ENCODE results near the gene DNMBP.
"Not testable (repeated sequence)": the region's sequence is repeated elsewhere in the genome, so short reads cannot be mapped to it uniquely, and the experiment has no call there.

Gene DNMBP

GRCh38 chr10:99869581-99870122 lies 140.1 kb downstream of the DNMBP start:
- Histone ChIP-seq H3K9me3 (ENCODE audit: control insufficient read depth in 1 of 2, low read length in 2 of 2) (no peaks in the 10 kb centered on the region), H3K36me3 (ENCODE audit: control insufficient read depth in 1 of 2, insufficient read depth in 2 of 2, low read length in 2 of 2) (peaks cover 4 to 5% of the 10 kb centered on the region in 2 donors), H3K9ac (ENCODE audit: low read depth in 1 of 2, low read length in 2 of 2) (no peak overlapping the region), H3K27me3 (ENCODE audit: control insufficient read depth in 1 of 2, insufficient read depth in 2 of 2, low read length in 2 of 2) (no peaks in the 10 kb centered on the region), H3K4me1 (ENCODE audit: control insufficient read depth in 1 of 2, insufficient read depth in 2 of 2, low read length in 2 of 2) (no peaks in the 10 kb centered on the region), H3K27ac (ENCODE audit: low read depth, low read length) (no peak overlapping the region), H3K4me3 (ENCODE audit: low read depth in 1 of 2, low read length in 2 of 2) (no peak overlapping the region)

GRCh38 chr10:99867250-99867649 lies 142.5 kb downstream of the DNMBP start:
- not testable (repeated sequence) for H3K9ac ChIP-seq (ENCODE audit: low read depth in 1 of 2, low read length in 2 of 2); H3K36me3 ChIP-seq (ENCODE audit: control insufficient read depth in 1 of 2, insufficient read depth in 2 of 2, low read length in 2 of 2); H3K4me3 ChIP-seq (ENCODE audit: low read depth in 1 of 2, low read length in 2 of 2); H3K4me1 ChIP-seq (ENCODE audit: control insufficient read depth in 1 of 2, insufficient read depth in 2 of 2, low read length in 2 of 2); H3K27me3 ChIP-seq (ENCODE audit: control insufficient read depth in 1 of 2, insufficient read depth in 2 of 2, low read length in 2 of 2); H3K9me3 ChIP-seq (ENCODE audit: control insufficient read depth in 1 of 2, low read length in 2 of 2); H3K27ac ChIP-seq (ENCODE audit: low read depth, low read length)

GRCh38 chr10:99863535-99864240 lies 146.1 kb downstream of the DNMBP start:
- H3K36me3 ChIP-seq (ENCODE audit: control insufficient read depth in 1 of 2, insufficient read depth in 2 of 2, low read length in 2 of 2); H3K9me3 ChIP-seq (ENCODE audit: control insufficient read depth in 1 of 2, low read length in 2 of 2); H3K4me3 ChIP-seq (ENCODE audit: low read depth in 1 of 2, low read length in 2 of 2); H3K9ac ChIP-seq (ENCODE audit: low read depth in 1 of 2, low read length in 2 of 2); H3K27me3 ChIP-seq (ENCODE audit: control insufficient read depth in 1 of 2, insufficient read depth in 2 of 2, low read length in 2 of 2); H3K27ac ChIP-seq (ENCODE audit: low read depth, low read length); H3K4me1 ChIP-seq (ENCODE audit: control insufficient read depth in 1 of 2, insufficient read depth in 2 of 2, low read length in 2 of 2): not testable (repeated sequence)

GRCh38 chr10:99860466-99860865 lies 149.3 kb downstream of the DNMBP start:
- no peaks in the 10 kb centered on the region for H3K9me3 ChIP-seq (ENCODE audit: control insufficient read depth in 1 of 2, low read length in 2 of 2)
- H3K36me3 ChIP-seq (ENCODE audit: control insufficient read depth in 1 of 2, insufficient read depth in 2 of 2, low read length in 2 of 2): no peaks in the 10 kb centered on the region
- no peak overlapping the region for H3K9ac ChIP-seq (ENCODE audit: low read depth in 1 of 2, low read length in 2 of 2)
- no peak overlapping the region for H3K27ac ChIP-seq (ENCODE audit: low read depth, low read length)
- no peaks in the 10 kb centered on the region for H3K4me1 ChIP-seq (ENCODE audit: control insufficient read depth in 1 of 2, insufficient read depth in 2 of 2, low read length in 2 of 2)
- H3K4me3 ChIP-seq (ENCODE audit: low read depth in 1 of 2, low read length in 2 of 2): no peak overlapping the region
- no peaks in the 10 kb centered on the region for H3K27me3 ChIP-seq (ENCODE audit: control insufficient read depth in 1 of 2, insufficient read depth in 2 of 2, low read length in 2 of 2)

- H3K36me3 ChIP-seq (ENCODE audit: control insufficient read depth in 1 of 2, insufficient read depth in 2 of 2, low read length in 2 of 2): no peaks in the 10 kb centered on the region
Measured at GRCh38 chr10:99859585-99859984, 150.2 kb downstream of the DNMBP start.

GRCh38 chr10:99858849-99859248 lies 150.9 kb downstream of the DNMBP start:
- no peaks in the 10 kb centered on the region for H3K4me1 ChIP-seq (ENCODE audit: control insufficient read depth in 1 of 2, insufficient read depth in 2 of 2, low read length in 2 of 2)
- no peak overlapping the region for H3K27ac ChIP-seq (ENCODE audit: low read depth, low read length)
- no peak overlapping the region for H3K9ac ChIP-seq (ENCODE audit: low read depth in 1 of 2, low read length in 2 of 2)
- no peaks in the 10 kb centered on the region for H3K36me3 ChIP-seq (ENCODE audit: control insufficient read depth in 1 of 2, insufficient read depth in 2 of 2, low read length in 2 of 2)
- H3K27me3 ChIP-seq (ENCODE audit: control insufficient read depth in 1 of 2, insufficient read depth in 2 of 2, low read length in 2 of 2): no peaks in the 10 kb centered on the region
- no peaks in the 10 kb centered on the region for H3K9me3 ChIP-seq (ENCODE audit: control insufficient read depth in 1 of 2, low read length in 2 of 2)
- no peak overlapping the region for H3K4me3 ChIP-seq (ENCODE audit: low read depth in 1 of 2, low read length in 2 of 2)

More at GRCh38 chr10:99859585-99859984, 150.2 kb downstream of the DNMBP start:
- Histone ChIP-seq H3K27me3 (ENCODE audit: control insufficient read depth in 1 of 2, insufficient read depth in 2 of 2, low read length in 2 of 2) (no peaks in the 10 kb centered on the region), H3K4me1 (ENCODE audit: control insufficient read depth in 1 of 2, insufficient read depth in 2 of 2, low read length in 2 of 2) (no peaks in the 10 kb centered on the region), H3K27ac (ENCODE audit: low read depth, low read length) (no peak overlapping the region), H3K9me3 (ENCODE audit: control insufficient read depth in 1 of 2, low read length in 2 of 2) (no peaks in the 10 kb centered on the region), H3K9ac (ENCODE audit: low read depth in 1 of 2, low read length in 2 of 2) (no peak overlapping the region), H3K4me3 (ENCODE audit: low read depth in 1 of 2, low read length in 2 of 2) (no peak overlapping the region)

GRCh38 chr10:99855479-99856071 lies 154.2 kb downstream of the DNMBP start:
- Histone ChIP-seq H3K9me3 (ENCODE audit: control insufficient read depth in 1 of 2, low read length in 2 of 2) (no peaks in the 10 kb centered on the region), H3K4me1 (ENCODE audit: control insufficient read depth in 1 of 2, insufficient read depth in 2 of 2, low read length in 2 of 2) (no peaks in the 10 kb centered on the region), H3K27me3 (ENCODE audit: control insufficient read depth in 1 of 2, insufficient read depth in 2 of 2, low read length in 2 of 2) (no peaks in the 10 kb centered on the region), H3K27ac (ENCODE audit: low read depth, low read length) (no peak overlapping the region), H3K4me3 (ENCODE audit: low read depth in 1 of 2, low read length in 2 of 2) (no peak overlapping the region), H3K36me3 (ENCODE audit: control insufficient read depth in 1 of 2, insufficient read depth in 2 of 2, low read length in 2 of 2) (peaks cover 0 to 3% of the 10 kb centered on the region in 2 donors), H3K9ac (ENCODE audit: low read depth in 1 of 2, low read length in 2 of 2) (no peak overlapping the region)

GRCh38 chr10:99854860-99855259 lies 154.9 kb downstream of the DNMBP start:
- H3K27ac ChIP-seq (ENCODE audit: low read depth, low read length): no peak overlapping the region

GRCh38 chr10:99853655-99854054 lies 156.1 kb downstream of the DNMBP start:
- no peak overlapping the region for H3K4me3 ChIP-seq (ENCODE audit: low read depth in 1 of 2, low read length in 2 of 2)
- no peak overlapping the region for H3K27ac ChIP-seq (ENCODE audit: low read depth, low read length)
- H3K9me3 ChIP-seq (ENCODE audit: control insufficient read depth in 1 of 2, low read length in 2 of 2): no peaks in the 10 kb centered on the region

More at GRCh38 chr10:99854860-99855259, 154.9 kb downstream of the DNMBP start:
- no peaks in the 10 kb centered on the region for H3K27me3 ChIP-seq (ENCODE audit: control insufficient read depth in 1 of 2, insufficient read depth in 2 of 2, low read length in 2 of 2)
- peaks cover 0 to 3% of the 10 kb centered on the region in 2 donors for H3K36me3 ChIP-seq (ENCODE audit: control insufficient read depth in 1 of 2, insufficient read depth in 2 of 2, low read length in 2 of 2)
- H3K9me3 ChIP-seq (ENCODE audit: control insufficient read depth in 1 of 2, low read length in 2 of 2): no peaks in the 10 kb centered on the region
- no peak overlapping the region for H3K4me3 ChIP-seq (ENCODE audit: low read depth in 1 of 2, low read length in 2 of 2)
- H3K4me1 ChIP-seq (ENCODE audit: control insufficient read depth in 1 of 2, insufficient read depth in 2 of 2, low read length in 2 of 2): no peaks in the 10 kb centered on the region
- no peak overlapping the region for H3K9ac ChIP-seq (ENCODE audit: low read depth in 1 of 2, low read length in 2 of 2)

GRCh38 chr10:99852481-99853213 lies 157.1 kb downstream of the DNMBP start:
- Histone ChIP-seq H3K4me1 (ENCODE audit: control insufficient read depth in 1 of 2, insufficient read depth in 2 of 2, low read length in 2 of 2) (peaks cover 4 to 6% of the 10 kb centered on the region in 2 donors), H3K9ac (ENCODE audit: low read depth in 1 of 2, low read length in 2 of 2) (no peak overlapping the region), H3K36me3 (ENCODE audit: control insufficient read depth in 1 of 2, insufficient read depth in 2 of 2, low read length in 2 of 2) (peaks cover 0 to 3% of the 10 kb centered on the region in 2 donors), H3K27ac (ENCODE audit: low read depth, low read length) (no peak overlapping the region), H3K9me3 (ENCODE audit: control insufficient read depth in 1 of 2, low read length in 2 of 2) (no peaks in the 10 kb centered on the region), H3K4me3 (ENCODE audit: low read depth in 1 of 2, low read length in 2 of 2) (no peak overlapping the region), H3K27me3 (ENCODE audit: control insufficient read depth in 1 of 2, insufficient read depth in 2 of 2, low read length in 2 of 2) (no peaks in the 10 kb centered on the region)

More at GRCh38 chr10:99853655-99854054, 156.1 kb downstream of the DNMBP start:
- no peaks in the 10 kb centered on the region for H3K27me3 ChIP-seq (ENCODE audit: control insufficient read depth in 1 of 2, insufficient read depth in 2 of 2, low read length in 2 of 2)
- no peak overlapping the region for H3K9ac ChIP-seq (ENCODE audit: low read depth in 1 of 2, low read length in 2 of 2)
- peaks cover 4 to 6% of the 10 kb centered on the region in 2 donors for H3K4me1 ChIP-seq (ENCODE audit: control insufficient read depth in 1 of 2, insufficient read depth in 2 of 2, low read length in 2 of 2)
- H3K36me3 ChIP-seq (ENCODE audit: control insufficient read depth in 1 of 2, insufficient read depth in 2 of 2, low read length in 2 of 2): peaks cover 0 to 3% of the 10 kb centered on the region in 2 donors

Data from duodenal mucosa (tissue), 2 donors.